ENCODE measurements around the gene MYH7B.

GRCh38 chr20:34916774-34917354 is 38.8 kb upstream of the MYH7B start:
- no peak for TF ChIP-seq YY1 (IDR thresholded peaks at IDR 0.05; ENCODE audit: insufficient read depth, insufficient read length)
- no peak for TF ChIP-seq ZNF274 (IDR thresholded peaks at IDR 0.05; ENCODE audit: low read depth, low read length)
- TF ChIP-seq SUZ12 (IDR thresholded peaks at IDR 0.05; ENCODE audit: extremely low read depth, insufficient read depth, insufficient read length): no peak
